GM18951 (cell line): ENCODE results near the gene HIF1AN.
A peak's percentile ranks its signal among the peaks of the same experiment; 100 is the strongest.

Source experiments
- POLR2A ChIP-seq: IDR thresholded peaks from 4 replicates; pipeline ENCODE4 v1.6.1; 2011; ENCODE audit warnings: mild to moderate bottlenecking; ENCODE audit not compliant: insufficient read length, insufficient read depth; ENCODE audit errors: extremely low read depth
- in situ Hi-C: fragments of 300-500 bp; cut with MboI; formaldehyde crosslinking; loops from one replicate; pipeline ENCODE4 v1.12.0; 2022; ENCODE audit warnings: low sequenced_read_pairs, mixed read lengths, inconsistent platforms; ENCODE audit not compliant: unreplicated experiment

HIF1AN gene

GRCh38 chr10:100535715-100536353 lies at the start of gene HIF1AN:
TSS of gene HIF1AN (plus strand) at chr10:100535943. CDS start at chr10:100535959, 16 bp downstream.
- in situ Hi-C loops = no loop called here
- peak; percentile 95 for TF ChIP-seq POLR2A

GRCh38 chr10:100487529-100487928 lies 48.2 kb upstream of the HIF1AN start:
- no peak for TF ChIP-seq POLR2A
- in situ Hi-C loops = no loop called here

- in situ Hi-C loops = no loop called here
- no peak for TF ChIP-seq POLR2A
These were observed 46.3 kb upstream of the HIF1AN start for GRCh38 chr10:100489396-100489795.

GRCh38 chr10:100490531-100490930 lies 45.2 kb upstream of the HIF1AN start:
- TF ChIP-seq POLR2A = no peak
- in situ Hi-C loops = no loop called here

GRCh38 chr10:100496567-100496966 lies 39.2 kb upstream of the HIF1AN start:
- TF ChIP-seq POLR2A = no peak
- in situ Hi-C loops = no loop called here

- in situ Hi-C loops = no loop called here
- no peak for TF ChIP-seq POLR2A
These were observed 37.7 kb upstream of the HIF1AN start for GRCh38 chr10:100498059-100498458.

- in situ Hi-C loops = no loop called here
- no peak for TF ChIP-seq POLR2A
These were observed 34.3 kb upstream of the HIF1AN start for GRCh38 chr10:100501423-100501822.

GRCh38 chr10:100502926-100503494 lies 32.7 kb upstream of the HIF1AN start:
- no peak for TF ChIP-seq POLR2A
- in situ Hi-C loops = no loop called here

- no peak for TF ChIP-seq POLR2A
- in situ Hi-C loops = no loop called here
These were observed 31.6 kb upstream of the HIF1AN start for GRCh38 chr10:100504096-100504495.

- TF ChIP-seq POLR2A = no peak
- in situ Hi-C loops = no loop called here
These were observed 30.6 kb upstream of the HIF1AN start for GRCh38 chr10:100505164-100505563.

- TF ChIP-seq POLR2A = no peak
- in situ Hi-C loops = no loop called here
These were observed 29.0 kb upstream of the HIF1AN start for GRCh38 chr10:100506596-100507356.

- no peak for TF ChIP-seq POLR2A
- in situ Hi-C loops = no loop called here
These were observed 28.4 kb upstream of the HIF1AN start for GRCh38 chr10:100507357-100507732.

- no peak for TF ChIP-seq POLR2A
- in situ Hi-C loops = no loop called here
These were observed 27.5 kb upstream of the HIF1AN start for GRCh38 chr10:100508266-100508665.

GRCh38 chr10:100508691-100509150 lies 27.0 kb upstream of the HIF1AN start:
- in situ Hi-C loops = no loop called here
- no peak for TF ChIP-seq POLR2A

GRCh38 chr10:100509241-100509840 lies 26.4 kb upstream of the HIF1AN start:
- in situ Hi-C loops = no loop called here
- TF ChIP-seq POLR2A = no peak
